GM21381 (cell line): ENCODE results near the gene CTTN.
"Not testable (repeated sequence)": the region's sequence is repeated elsewhere in the genome, so short reads cannot be mapped to it uniquely, and the experiment has no call there.

Experiments
- ATAC-seq: cut with Tn5 transposase; IDR thresholded peaks from one replicate; pipeline ENCODE4 v1.9.1; 2021; ENCODE audit warnings: mild to moderate bottlenecking, moderate library complexity; ENCODE audit not compliant: unreplicated experiment

CTTN gene

GRCh38 chr11:70445091-70445490, 46.8 kb downstream of the CTTN start:
- ATAC-seq = no peak

GRCh38 chr11:70445605-70446004, 47.3 kb downstream of the CTTN start:
- ATAC-seq = no peak

- no peak for ATAC-seq
Observed at GRCh38 chr11:70448983-70449567, 50.7 kb downstream of the CTTN start.

GRCh38 chr11:70454197-70454767, 56.0 kb downstream of the CTTN start:
- no peak for ATAC-seq

GRCh38 chr11:70454811-70455210, 56.5 kb downstream of the CTTN start:
- ATAC-seq = not testable (repeated sequence)

- ATAC-seq = no peak
Observed at GRCh38 chr11:70455354-70455753, 57.0 kb downstream of the CTTN start.

- ATAC-seq = no peak
Observed at GRCh38 chr11:70456921-70457532, 58.7 kb downstream of the CTTN start.

- no peak for ATAC-seq
Observed at GRCh38 chr11:70458736-70459135, 60.4 kb downstream of the CTTN start.

GRCh38 chr11:70460111-70460510, 61.8 kb downstream of the CTTN start:
- no peak for ATAC-seq

- ATAC-seq = no peak
Observed at GRCh38 chr11:70460964-70461363, 62.6 kb downstream of the CTTN start.

GRCh38 chr11:70462818-70463477, 64.6 kb downstream of the CTTN start:
- ATAC-seq = no peak

- no peak for ATAC-seq
Observed at GRCh38 chr11:70463478-70464255, 65.3 kb downstream of the CTTN start.

GRCh38 chr11:70464509-70465361, 66.4 kb downstream of the CTTN start:
- no peak for ATAC-seq

- ATAC-seq = no peak
Observed at GRCh38 chr11:70466154-70466553, 67.8 kb downstream of the CTTN start.

- no peak for ATAC-seq
Observed at GRCh38 chr11:70466596-70466995, 68.3 kb downstream of the CTTN start.

- ATAC-seq = no peak
Observed at GRCh38 chr11:70467201-70468085, 69.1 kb downstream of the CTTN start.

GRCh38 chr11:70468256-70469195, 70.2 kb downstream of the CTTN start:
- no peak for ATAC-seq

GRCh38 chr11:70470127-70470526, 71.8 kb downstream of the CTTN start:
- peak; percentile 40 for ATAC-seq
